Loucy (cell line): ENCODE data around the gene RGS11.

ENCODE experiments used
- H2AFZ ChIP-seq: fragments of 200-600 bp; sonication (generic); 2 replicates; pipeline ENCODE4 v1.6.0; 2016; ENCODE audit warnings: antibody characterized with exemption, mild to moderate bottlenecking, low read length, moderate library complexity
- H3F3A ChIP-seq: fragments of 200-600 bp; 2 replicates; pipeline ENCODE4 v1.6.0; 2016; ENCODE audit warnings: antibody characterized with exemption, low read depth, mild to moderate bottlenecking
- H3K27me3 ChIP-seq: fragments of 200-600 bp; sonication (generic); 2 replicates; pipeline ENCODE4 v1.6.1; 2014; ENCODE audit warnings: low read length, mild to moderate bottlenecking; ENCODE audit not compliant: insufficient read depth, poor library complexity, severe bottlenecking
- H3K36me3 ChIP-seq: fragments of 200-600 bp; sonication (generic); 2 replicates; pipeline ENCODE4 v1.6.1; 2016; ENCODE audit warnings: low read length; ENCODE audit not compliant: insufficient read depth
- H3K4me1 ChIP-seq: fragments of 200-600 bp; sonication (generic); 2 replicates; pipeline ENCODE4 v1.5.1; 2014; ENCODE audit warnings: low read length, mild to moderate bottlenecking; ENCODE audit not compliant: insufficient read depth, poor library complexity, severe bottlenecking
- H3K4me2 ChIP-seq: fragments of 200-600 bp; sonication (generic); 2 replicates; pipeline ENCODE4 v1.6.0; 2014; ENCODE audit warnings: antibody characterized with exemption, low read length, low read depth, mild to moderate bottlenecking; ENCODE audit not compliant: poor library complexity, severe bottlenecking
- H3K4me3 ChIP-seq: fragments of 200-600 bp; sonication (generic); 2 replicates; pipeline ENCODE4 v1.5.1; 2014; ENCODE audit warnings: low read length, mild to moderate bottlenecking, mixed read lengths; ENCODE audit not compliant: poor library complexity, severe bottlenecking
- H3K79me2 ChIP-seq: fragments of 200-600 bp; sonication (generic); 2 replicates; pipeline ENCODE4 v1.6.1; 2014; ENCODE audit warnings: low read length; ENCODE audit not compliant: insufficient read depth
- H3K9ac ChIP-seq: fragments of 200-600 bp; sonication (generic); 2 replicates; pipeline ENCODE4 v1.6.0; 2014; ENCODE audit warnings: mild to moderate bottlenecking, low read depth, low read length, moderate library complexity; ENCODE audit not compliant: poor library complexity, severe bottlenecking
- H3K9me2 ChIP-seq: fragments of 200-600 bp; sonication (generic); replicated peaks from 2 replicates; pipeline ENCODE4 v1.6.1; 2016; ENCODE audit warnings: low read depth, low read length, mixed read lengths
- H3K9me3 ChIP-seq: fragments of 200-600 bp; sonication (generic); 2 replicates; pipeline ENCODE4 v1.6.1; 2014; ENCODE audit warnings: mild to moderate bottlenecking, antibody characterized with exemption, low read length, low read depth; ENCODE audit not compliant: insufficient read depth
- H4K20me1 ChIP-seq: fragments of 200-600 bp; sonication (generic); 2 replicates; pipeline ENCODE4 v1.6.0; 2014; ENCODE audit warnings: antibody characterized with exemption, low read length, mild to moderate bottlenecking; ENCODE audit not compliant: insufficient read depth, poor library complexity, severe bottlenecking
- CTCF ChIP-seq: fragments of 200-600 bp; sonication (generic); conservative IDR thresholded peaks from 2 replicates; pipeline ENCODE4 v1.5.1; 2014; ENCODE audit warnings: mild to moderate bottlenecking, antibody characterized with exemption, low read length
- EZH2phosphoT487 ChIP-seq: fragments of 200-600 bp; IDR thresholded peaks from 2 replicates; pipeline ENCODE4 v1.6.1; 2018; ENCODE audit warnings: antibody characterized with exemption, mild to moderate bottlenecking, moderate library complexity, borderline replicate concordance

Gene RGS11

GRCh38 chr16:322476-323143 lies 46.9 kb upstream of the RGS11 start:
- no peaks in the 10 kb centered on the region for H3K9me2 ChIP-seq
- peaks cover 44% of the 10 kb centered on the region for H3K4me1 ChIP-seq
- TF ChIP-seq EZH2phosphoT487 = no peak
- no peak for TF ChIP-seq CTCF
- H3K79me2 ChIP-seq = peaks cover 44% of the 10 kb centered on the region; the same call in 1 of the 2 replicates
- H3K9me3 ChIP-seq = no peaks in the 10 kb centered on the region
- no peaks in the 10 kb centered on the region for H4K20me1 ChIP-seq
- no peaks in the 10 kb centered on the region for H3K36me3 ChIP-seq
- no peak overlapping the region for H2AFZ ChIP-seq
- H3K9ac ChIP-seq = no peak overlapping the region
- no peaks in the 10 kb centered on the region for H3K27me3 ChIP-seq
- H3K4me2 ChIP-seq = no peak overlapping the region
- no peaks in the 10 kb centered on the region for H3F3A ChIP-seq
- no peak overlapping the region for H3K4me3 ChIP-seq

- no peaks in the 10 kb centered on the region for H3F3A ChIP-seq
- H3K9me3 ChIP-seq = no peaks in the 10 kb centered on the region
- no peak overlapping the region for H3K4me2 ChIP-seq
- H3K79me2 ChIP-seq = peaks cover 53% of the 10 kb centered on the region; the same call in 1 of the 2 replicates
- no peaks in the 10 kb centered on the region for H4K20me1 ChIP-seq
- no peaks in the 10 kb centered on the region for H3K27me3 ChIP-seq
- H3K4me1 ChIP-seq = peaks cover 45% of the 10 kb centered on the region
- H2AFZ ChIP-seq = no peak overlapping the region
- no peak overlapping the region for H3K9ac ChIP-seq
- no peaks in the 10 kb centered on the region for H3K9me2 ChIP-seq
- no peak overlapping the region for H3K4me3 ChIP-seq
- TF ChIP-seq CTCF (no peak), EZH2phosphoT487 (no peak)
- no peaks in the 10 kb centered on the region for H3K36me3 ChIP-seq
These were observed 45.8 kb upstream of the RGS11 start for GRCh38 chr16:321532-321931.

GRCh38 chr16:320206-320605 lies 44.5 kb upstream of the RGS11 start:
- Histone ChIP-seq H3K4me1 (peaks cover 38% of the 10 kb centered on the region), H3K4me3 (no peak overlapping the region), H3K9me3 (no peaks in the 10 kb centered on the region), H3K9ac (no peak overlapping the region), H2AFZ (no peak overlapping the region), H3K36me3 (no peaks in the 10 kb centered on the region), H3K79me2 (peaks cover 50% of the 10 kb centered on the region; the same call in 1 of the 2 replicates), H4K20me1 (no peaks in the 10 kb centered on the region), H3F3A (no peaks in the 10 kb centered on the region), H3K27me3 (no peaks in the 10 kb centered on the region), H3K9me2 (no peaks in the 10 kb centered on the region), H3K4me2 (no peak overlapping the region)
- no peak for TF ChIP-seq CTCF
- no peak for TF ChIP-seq EZH2phosphoT487
